ENCODE measurements around the gene CTAG2.
"Not testable (repeated sequence)": the region's sequence is repeated elsewhere in the genome, so short reads cannot be mapped to it uniquely, and the experiment has no call there.

CTAG2 gene

GRCh38 chrX:154649503-154650220 lies 3.7 kb downstream of the CTAG2 start:
- no peak for DNase-seq (ENCODE audit: low read depth in 2 of 2, low spot score in 1 of 2)

DNA sequence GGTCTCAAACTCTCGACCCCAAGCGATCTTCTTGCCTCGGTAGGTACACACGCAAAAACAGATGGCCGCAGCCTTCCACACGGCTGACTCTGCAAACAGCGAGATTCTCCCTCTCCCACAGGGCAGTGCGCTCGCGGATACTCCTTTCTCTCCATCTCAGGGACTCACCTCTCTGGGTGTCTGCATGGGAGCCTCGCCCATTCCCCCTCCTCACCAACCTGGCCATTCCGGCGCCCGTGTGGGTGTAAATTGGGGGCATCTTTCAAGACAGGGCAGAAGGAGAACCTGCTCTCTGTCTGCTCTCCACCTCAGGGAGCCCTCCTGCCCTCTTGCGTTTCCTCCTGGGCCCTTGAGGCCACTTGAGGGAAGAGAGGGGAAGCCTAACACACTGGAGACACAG lies 4.4 kb downstream of the CTAG2 start:
- no peak for DNase-seq (ENCODE audit: low read depth in 2 of 2, low spot score in 1 of 2)

DNA sequence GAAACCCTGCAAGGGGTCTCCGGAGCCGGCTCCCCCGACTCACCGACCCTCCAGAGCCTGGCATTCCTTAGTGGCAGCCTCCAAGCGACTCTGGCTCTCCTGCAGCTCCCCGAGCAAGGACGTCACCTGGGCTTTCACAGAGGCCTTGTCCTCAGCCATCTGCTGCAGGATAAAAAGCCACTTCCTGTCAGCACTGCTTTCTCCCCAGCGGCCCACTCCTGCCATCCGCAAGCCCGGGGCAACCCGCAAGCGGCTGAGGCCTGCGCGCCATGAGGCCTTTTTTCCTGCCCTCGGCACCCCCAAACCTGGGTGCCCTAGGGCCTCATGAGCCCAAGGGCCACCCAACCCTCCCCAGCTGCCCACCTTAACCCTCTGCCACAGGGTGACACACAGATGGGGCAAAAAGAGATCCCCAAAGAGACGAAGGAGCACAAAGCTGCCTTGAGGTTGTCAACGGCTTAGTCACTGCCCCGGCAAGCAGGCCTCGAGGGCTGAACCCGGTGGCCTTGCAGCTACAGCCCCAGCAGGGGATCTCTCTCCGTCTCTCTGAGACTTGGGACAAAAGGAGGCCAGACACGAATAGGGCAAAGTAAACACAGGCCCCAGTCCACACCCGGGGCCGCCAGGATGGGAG lies 7.5 kb downstream of the CTAG2 start:
- DNase-seq (ENCODE audit: low read depth in 2 of 2, low spot score in 1 of 2) = not testable (repeated sequence)

DNA sequence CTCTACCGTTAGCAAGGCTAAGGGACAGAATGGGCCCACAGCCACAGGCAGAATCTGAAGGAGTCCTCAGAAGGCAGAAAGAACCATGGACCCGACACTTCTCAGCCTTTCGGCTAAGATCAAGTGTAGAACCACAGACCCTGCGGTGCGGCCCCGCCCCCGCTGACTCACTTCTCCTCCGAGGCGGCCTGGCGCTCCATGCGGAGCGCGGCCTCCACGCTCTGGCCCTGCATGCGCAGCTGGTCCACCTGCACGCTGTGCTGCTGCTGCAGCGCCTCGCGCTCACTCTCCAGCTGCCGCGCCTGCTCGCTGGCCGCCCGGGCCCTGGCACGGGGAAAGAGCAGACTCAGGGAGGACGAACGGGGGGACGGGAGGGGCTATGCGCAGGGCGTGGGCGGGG lies 9.7 kb downstream of the CTAG2 start:
- not testable (repeated sequence) for DNase-seq (ENCODE audit: low read depth in 2 of 2, low spot score in 1 of 2)

GRCh38 chrX:154641740-154642139 lies 11.6 kb downstream of the CTAG2 start:
- not testable (repeated sequence) for DNase-seq (ENCODE audit: low read depth in 2 of 2, low spot score in 1 of 2)

DNA sequence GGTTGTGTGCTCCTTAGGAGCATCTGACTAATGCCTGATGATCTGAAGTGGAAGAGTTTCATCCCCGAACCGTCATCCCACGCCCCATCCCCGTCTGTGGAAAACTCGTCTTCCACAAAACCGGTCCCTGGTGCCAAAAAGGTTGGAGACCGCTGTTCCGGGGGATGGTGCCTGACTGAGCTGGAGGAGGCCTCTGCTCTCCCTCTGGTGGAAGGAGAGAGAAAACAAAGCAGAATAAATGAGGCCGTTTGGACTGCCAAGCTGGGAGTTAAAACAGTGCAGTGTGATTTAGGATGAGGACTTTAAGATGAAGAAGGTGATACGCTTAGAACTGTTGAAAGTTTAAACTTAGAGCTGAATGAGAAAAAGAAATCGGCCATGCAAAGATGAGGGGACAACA lies 19.7 kb downstream of the CTAG2 start:
- not testable (repeated sequence) for DNase-seq (ENCODE audit: low read depth in 2 of 2, low spot score in 1 of 2)

DNA sequence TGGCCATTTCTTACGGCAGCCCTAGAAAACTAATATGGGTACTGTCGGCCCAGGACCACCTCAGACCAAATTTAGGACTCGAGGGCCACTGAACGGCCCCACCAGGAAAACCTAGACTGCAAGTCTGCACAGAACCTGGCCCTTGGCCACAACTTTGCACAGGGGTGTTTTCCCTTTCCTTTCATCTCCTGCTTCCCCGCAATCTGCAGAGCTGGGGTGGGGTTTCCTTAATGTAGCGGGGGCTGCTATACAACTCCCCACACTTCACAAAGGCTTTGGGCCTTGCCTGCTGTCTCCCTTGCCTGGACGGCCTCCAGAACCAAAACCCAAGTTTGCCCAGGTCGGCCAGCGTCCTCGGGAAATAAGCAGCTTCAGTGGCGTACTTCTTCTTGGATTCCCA lies 22.4 kb downstream of the CTAG2 start:
- not testable (repeated sequence) for DNase-seq (ENCODE audit: low read depth in 2 of 2, low spot score in 1 of 2)

DNA sequence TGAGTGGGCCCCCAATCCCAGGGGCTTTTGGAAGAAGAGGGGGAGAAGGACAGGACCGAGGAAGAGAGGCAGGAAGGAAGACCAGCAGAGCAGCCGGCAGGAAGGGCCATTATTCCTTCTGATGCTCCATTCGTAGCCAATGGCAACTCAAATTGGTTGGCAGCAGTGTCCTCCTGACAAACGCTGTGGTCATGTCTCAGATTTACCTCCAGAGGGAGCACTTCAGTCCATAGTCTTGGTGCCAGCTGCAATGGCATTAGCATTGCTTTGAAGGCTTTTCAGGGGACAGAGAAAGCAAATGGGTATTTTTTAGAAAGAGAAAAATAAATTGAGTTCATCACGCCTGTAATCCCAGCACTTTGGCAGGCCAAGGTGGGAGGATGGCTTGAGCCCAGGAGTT lies 24.4 kb downstream of the CTAG2 start:
- not testable (repeated sequence) for DNase-seq (ENCODE audit: low read depth in 2 of 2, low spot score in 1 of 2)

GRCh38 chrX:154620767-154621414 lies 32.5 kb downstream of the CTAG2 start:
- DNase-seq (ENCODE audit: low read depth in 2 of 2, low spot score in 1 of 2) = not testable (repeated sequence)

GRCh38 chrX:154619182-154619581 lies 34.2 kb downstream of the CTAG2 start, which contains the start of gene CTAG1B:
Gene CTAG1B (minus strand): TSS chrX:154619282. CDS start chrX:154619218, 64 bp downstream.
- not testable (repeated sequence) for DNase-seq (ENCODE audit: low read depth in 2 of 2, low spot score in 1 of 2)

DNA sequence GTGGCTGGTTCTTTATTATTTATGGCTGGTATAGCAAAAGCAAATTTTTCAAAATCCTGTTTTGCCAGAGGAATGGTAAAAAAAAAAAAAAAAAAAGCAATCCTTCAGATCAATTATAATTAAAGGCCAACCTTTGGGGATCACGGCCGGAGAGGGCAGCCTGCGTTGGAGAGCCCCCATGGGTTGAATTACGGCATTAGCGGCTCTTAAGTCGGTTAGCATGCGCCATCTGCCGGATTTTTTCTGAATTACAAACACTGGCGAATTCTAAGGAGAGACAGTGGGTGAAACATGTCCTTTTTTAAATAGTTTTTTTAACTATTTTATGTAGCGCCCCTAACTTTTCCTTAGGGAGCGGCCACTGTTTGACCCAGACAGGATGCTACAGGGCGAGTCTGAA lies 39.8 kb downstream of the CTAG2 start:
- DNase-seq (ENCODE audit: low read depth in 2 of 2, low spot score in 1 of 2) = not testable (repeated sequence)

DNA sequence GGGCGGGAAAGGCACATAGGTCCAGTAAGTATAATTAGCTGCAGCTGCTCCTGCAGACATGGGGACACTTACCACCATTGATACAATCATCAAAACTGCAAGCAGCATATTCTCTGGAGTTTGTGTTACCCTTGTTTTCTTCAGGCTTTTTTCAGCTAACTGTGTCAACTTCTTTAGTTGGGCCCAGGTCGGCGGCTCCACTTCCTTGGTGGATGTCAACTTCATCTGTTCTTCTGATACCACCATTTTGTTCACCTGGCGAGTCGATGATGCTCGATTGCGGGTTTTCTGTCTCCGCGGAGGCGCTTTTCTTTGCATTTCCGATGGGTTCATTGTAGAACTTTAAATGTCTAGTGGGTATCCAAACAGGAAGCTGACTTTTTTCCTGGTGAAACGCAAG lies 42.2 kb downstream of the CTAG2 start:
- DNase-seq (ENCODE audit: low read depth in 2 of 2, low spot score in 1 of 2) = not testable (repeated sequence)

DNA sequence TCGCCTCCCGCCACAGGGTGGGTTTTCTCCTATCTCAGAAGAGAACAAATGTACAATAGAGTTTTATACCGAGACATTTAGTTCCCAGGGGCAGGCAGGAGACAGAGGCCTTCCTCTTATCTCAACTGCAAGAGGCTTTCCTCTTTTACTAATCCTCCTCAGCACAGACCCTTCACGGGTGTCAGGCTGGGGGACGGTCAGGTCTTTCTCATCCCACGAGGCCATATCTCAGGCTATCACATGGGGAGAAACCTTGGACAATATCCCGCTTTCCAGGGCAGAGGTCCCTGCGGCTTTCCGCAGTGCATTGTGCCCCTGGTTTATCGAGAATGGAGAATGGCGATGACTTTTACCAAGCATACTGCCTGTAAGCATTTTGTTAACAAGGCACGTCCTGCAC lies 44.6 kb downstream of the CTAG2 start:
- not testable (repeated sequence) for DNase-seq (ENCODE audit: low read depth in 2 of 2, low spot score in 1 of 2)

GRCh38 chrX:154607976-154608375 lies 45.4 kb downstream of the CTAG2 start:
- not testable (repeated sequence) for DNase-seq (ENCODE audit: low read depth in 2 of 2, low spot score in 1 of 2)

DNA sequence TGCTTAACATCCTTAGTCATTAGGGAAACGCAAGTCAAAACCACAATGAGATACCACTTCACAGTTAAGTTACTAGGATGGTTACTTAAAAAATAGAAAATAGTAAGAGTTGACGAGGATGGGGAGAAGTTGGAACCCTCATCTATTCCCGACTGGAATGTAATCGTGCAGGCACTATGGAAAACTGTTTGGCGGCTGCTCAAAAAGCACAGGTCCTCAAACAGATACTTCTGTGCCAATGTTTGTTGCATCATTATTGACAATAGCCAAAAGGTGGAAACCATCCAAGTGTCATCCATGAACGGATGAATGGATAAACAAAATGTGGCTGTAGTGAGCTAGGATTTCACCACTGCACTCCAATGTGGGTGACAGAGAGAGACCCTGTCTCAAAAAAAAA lies 46.0 kb downstream of the CTAG2 start:
- no peak for DNase-seq (ENCODE audit: low read depth in 2 of 2, low spot score in 1 of 2)

- no peak for DNase-seq (ENCODE audit: low read depth in 2 of 2, low spot score in 1 of 2)
Observed at GRCh38 chrX:154605566-154605965, 47.8 kb downstream of the CTAG2 start.

- DNase-seq (ENCODE audit: low read depth in 2 of 2, low spot score in 1 of 2) = no peak
Observed at GRCh38 chrX:154603438-154604430, 49.6 kb downstream of the CTAG2 start.

- DNase-seq (ENCODE audit: low read depth in 2 of 2, low spot score in 1 of 2) = no peak
Observed at GRCh38 chrX:154602766-154603437, 50.5 kb downstream of the CTAG2 start.

DNA sequence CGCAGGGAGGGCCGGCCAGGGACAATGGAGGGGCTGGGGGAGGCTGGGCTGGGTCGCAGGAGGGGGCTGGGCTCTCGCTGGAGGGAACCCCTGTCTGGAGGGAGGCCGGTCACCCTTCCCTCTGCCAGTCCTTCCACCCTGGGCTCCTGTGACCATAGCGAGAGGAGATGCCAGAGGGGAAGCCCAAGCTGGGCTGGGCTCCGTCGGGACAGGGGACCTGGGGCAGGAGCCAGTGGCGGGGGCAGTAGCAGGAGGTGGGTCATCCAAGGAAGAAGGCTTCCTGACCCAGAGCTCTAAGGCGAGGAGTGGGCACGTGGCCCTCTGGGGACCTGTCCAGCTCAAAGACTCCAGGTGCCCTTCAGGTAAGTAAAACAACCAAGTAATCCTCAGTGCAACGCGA lies 51.2 kb downstream of the CTAG2 start:
- DNase-seq (ENCODE audit: low read depth in 2 of 2, low spot score in 1 of 2) = no peak
